CD8-positive, alpha-beta memory T cell (primary cell): ENCODE measurements around the gene ESYT2. TPM values are rescaled to one million over a fixed set of nuclear protein-coding genes. Genes with fewer than 3 reads are reported as not detected.

ENCODE experiments used
- CTCF ChIA-PET: fragments of 350-600 bp; sonication (Branson Sonifier 250); formaldehyde crosslinking; loops from one replicate; lab custom pipeline; 2021; ENCODE audit warnings: antibody characterized with exemption; lab: Charles Lee
- POLR2A ChIA-PET: fragments of 350-600 bp; sonication (Branson Sonifier 250); formaldehyde crosslinking; loops from one replicate; lab custom pipeline; 2021; ENCODE audit warnings: antibody characterized with exemption; lab: Charles Lee
- DNase-seq, 5 donors: peaks; one replicate each; pipeline versions ENCODE4 v3.0.0 to v3.0.0-alpha.2; 2020 to 2022; ENCODE audit warnings: mixed read lengths in 1 of 5
- H3K27ac ChIP-seq: one replicate; pipeline ENCODE4 v1.7.0; 2013; ENCODE audit warnings: low read depth, mild to moderate bottlenecking, low read length, moderate library complexity
- H3K27me3 ChIP-seq: 2 replicates; pipeline ENCODE4 v1.7.0; 2013; ENCODE audit warnings: low read length, mild to moderate bottlenecking; ENCODE audit not compliant: insufficient read depth, poor library complexity, severe bottlenecking
- H3K36me3 ChIP-seq: 2 replicates; pipeline ENCODE4 v1.7.0; 2013; ENCODE audit warnings: mild to moderate bottlenecking, low read length, moderate library complexity; ENCODE audit not compliant: insufficient read depth
- H3K4me1 ChIP-seq: 2 replicates; pipeline ENCODE4 v1.7.0; 2013; ENCODE audit warnings: mild to moderate bottlenecking, low read length, moderate library complexity; ENCODE audit not compliant: insufficient read depth
- H3K4me3 ChIP-seq: 2 replicates; pipeline ENCODE4 v1.7.0; 2013; ENCODE audit warnings: mild to moderate bottlenecking, low read length
- H3K9me3 ChIP-seq: 2 replicates; pipeline ENCODE4 v1.7.0; 2013; ENCODE audit warnings: mild to moderate bottlenecking, low read length
- H3K27ac Mint-ChIP-seq, 8 donors: one replicate each; pipeline ENCODE4 v1.8.0; 2020 to 2021; ENCODE audit warnings: mixed read lengths in 8 of 8, mild to moderate bottlenecking in 6 of 8, inconsistent platforms in 3 of 8, moderate library complexity in 3 of 8
- H3K27me3 Mint-ChIP-seq, 2 donors: one replicate each; pipeline ENCODE4 v1.8.0; 2020 to 2021; ENCODE audit warnings: mixed read lengths in 2 of 2, mild to moderate bottlenecking in 1 of 2, moderate library complexity in 1 of 2
- H3K36me3 Mint-ChIP-seq, 3 donors: one replicate each; pipeline ENCODE4 v1.8.0; 2020 to 2021; ENCODE audit warnings: mixed read lengths in 3 of 3, inconsistent platforms in 1 of 3, mild to moderate bottlenecking in 1 of 3
- H3K4me1 Mint-ChIP-seq, 3 donors: one replicate each; pipeline ENCODE4 v1.8.0; 2020 to 2021; ENCODE audit warnings: mixed read lengths in 3 of 3, inconsistent platforms in 1 of 3, mild to moderate bottlenecking in 1 of 3
- H3K4me3 Mint-ChIP-seq, 7 donors: one replicate each; pipeline ENCODE4 v1.8.0; 2020 to 2021; ENCODE audit warnings: mixed read lengths in 7 of 7, mild to moderate bottlenecking in 6 of 7, moderate library complexity in 4 of 7, inconsistent platforms in 2 of 7
- H3K9me3 Mint-ChIP-seq, 5 donors: one replicate each; pipeline ENCODE4 v1.8.0; 2020 to 2022; ENCODE audit warnings: mixed read lengths in 5 of 5, mild to moderate bottlenecking in 3 of 5, moderate library complexity in 2 of 5, inconsistent platforms in 1 of 5
- polyA plus RNA-seq: library from polyadenylated mRNA; unstranded; fragments of 300-500 nt; fragmentation: Illumina TruSeq; gene quantifications from one replicate; pipeline ENCODE4 v1.2.3, GENCODE V29; 2021
- total RNA-seq, 2 experiments: library from RNA; stranded (reverse); gene quantifications; one replicate each; pipeline ENCODE4 v1.2.3, GENCODE V29; 2021

Gene ESYT2
- total and polyA plus RNA-seq, 3 experiments from 2014 or later = 55.6 to 99.4 (median 56.1) TPM

DNA sequence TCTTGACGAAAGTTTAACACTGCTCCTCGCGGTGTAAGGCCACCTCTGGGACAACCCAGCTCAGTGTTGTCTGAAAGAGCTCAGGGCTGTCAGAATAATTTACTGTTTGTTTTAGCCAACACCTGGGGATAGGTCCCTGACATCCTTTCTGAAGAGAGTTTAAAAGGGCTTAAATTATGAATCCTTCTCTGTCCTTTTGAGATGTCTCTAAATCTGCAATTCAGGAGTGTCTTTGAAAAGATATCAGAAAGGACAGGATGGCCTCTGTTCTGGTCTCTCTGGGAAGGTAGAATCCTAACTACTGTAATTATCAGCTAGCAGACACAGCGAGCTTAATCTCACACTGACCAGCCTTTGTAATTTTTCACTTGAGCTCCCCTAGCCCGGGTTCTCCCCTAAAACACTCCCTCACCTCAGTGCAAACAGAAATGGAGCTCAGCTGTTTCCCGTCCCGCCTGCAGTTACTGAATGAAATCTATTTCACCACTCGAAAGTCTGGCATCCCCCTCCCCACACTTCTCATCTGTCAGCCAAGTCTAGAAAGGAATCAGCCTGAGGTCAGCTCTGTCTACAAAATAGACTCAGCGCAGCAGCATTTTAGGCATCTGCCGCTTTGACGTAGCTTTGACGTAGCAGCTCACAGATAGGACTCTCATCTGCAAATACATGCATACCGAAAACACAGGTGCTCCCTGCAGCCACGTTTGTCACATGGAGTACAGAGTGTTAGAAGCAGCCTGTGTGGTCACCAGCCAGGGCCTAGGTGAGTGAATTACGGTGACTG, 31.9 kb upstream of the ESYT2 start:
- H3K27me3 Mint-ChIP-seq = no peaks in the 10 kb centered on the region
- ChIA-PET POLR2A (no interaction called here), CTCF (interaction anchor here (1.0 kb wide), 1 partner anchor 116 kb away, joined by 3 read pairs; no protein-coding TSS in a partner anchor)
- H3K27ac Mint-ChIP-seq = peak overlapping the region in 2 of 8 donors; percentile 31 to 77
- no peak for DNase-seq
- no peaks in the 10 kb centered on the region for H3K9me3 ChIP-seq
- no peaks in the 10 kb centered on the region for H3K36me3 ChIP-seq
- no peaks in the 10 kb centered on the region for H3K9me3 Mint-ChIP-seq
- H3K27ac ChIP-seq = peak overlapping the region; percentile 87
- H3K27me3 ChIP-seq = no peaks in the 10 kb centered on the region
- H3K4me1 ChIP-seq = peaks cover 27% of the 10 kb centered on the region
- H3K4me1 Mint-ChIP-seq = peaks cover 36 to 51% (median 49%) of the 10 kb centered on the region in 3 donors
- H3K4me3 ChIP-seq = no peak overlapping the region
- peaks cover 0 to 4% (median 0%) of the 10 kb centered on the region in 3 donors for H3K36me3 Mint-ChIP-seq
- peak overlapping the region in 2 of 7 donors; percentile 51 to 84 for H3K4me3 Mint-ChIP-seq

DNA sequence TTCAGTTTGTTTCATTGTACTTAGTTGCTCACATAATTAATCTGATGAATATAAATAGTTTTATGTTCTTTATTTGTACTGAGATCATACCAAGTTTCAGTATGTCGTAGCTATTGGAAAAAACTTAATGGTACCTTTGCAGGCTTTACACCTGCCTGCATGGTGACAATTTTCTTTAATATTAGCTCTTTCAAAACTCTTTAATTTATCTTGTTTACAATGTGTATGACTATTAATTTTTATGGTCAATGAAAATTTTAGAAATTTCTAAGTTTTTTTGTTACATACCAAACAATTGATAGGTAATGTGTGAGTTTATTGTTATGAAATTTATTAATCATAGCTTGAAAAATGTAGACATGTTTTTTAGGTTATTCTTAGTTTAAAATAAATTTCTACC, 31.1 kb upstream of the ESYT2 start:
- peaks cover 39 to 54% (median 51%) of the 10 kb centered on the region in 3 donors for H3K4me1 Mint-ChIP-seq
- Histone ChIP-seq H3K4me1 (peaks cover 20% of the 10 kb centered on the region), H3K36me3 (no peaks in the 10 kb centered on the region), H3K4me3 (no peak overlapping the region), H3K27ac (peak overlapping the region; percentile 87), H3K9me3 (no peaks in the 10 kb centered on the region), H3K27me3 (no peaks in the 10 kb centered on the region)
- H3K27me3 Mint-ChIP-seq = no peaks in the 10 kb centered on the region
- CTCF ChIA-PET = interaction anchor here (1.0 kb wide), 1 partner anchor 117 kb away, joined by 3 read pairs; no protein-coding TSS in a partner anchor
- POLR2A ChIA-PET = no interaction called here
- H3K36me3 Mint-ChIP-seq = peaks cover 0 to 6% (median 0%) of the 10 kb centered on the region in 3 donors
- H3K27ac Mint-ChIP-seq = no peak overlapping the region
- H3K4me3 Mint-ChIP-seq = no peak overlapping the region
- DNase-seq = no peak
- H3K9me3 Mint-ChIP-seq = no peaks in the 10 kb centered on the region

DNA sequence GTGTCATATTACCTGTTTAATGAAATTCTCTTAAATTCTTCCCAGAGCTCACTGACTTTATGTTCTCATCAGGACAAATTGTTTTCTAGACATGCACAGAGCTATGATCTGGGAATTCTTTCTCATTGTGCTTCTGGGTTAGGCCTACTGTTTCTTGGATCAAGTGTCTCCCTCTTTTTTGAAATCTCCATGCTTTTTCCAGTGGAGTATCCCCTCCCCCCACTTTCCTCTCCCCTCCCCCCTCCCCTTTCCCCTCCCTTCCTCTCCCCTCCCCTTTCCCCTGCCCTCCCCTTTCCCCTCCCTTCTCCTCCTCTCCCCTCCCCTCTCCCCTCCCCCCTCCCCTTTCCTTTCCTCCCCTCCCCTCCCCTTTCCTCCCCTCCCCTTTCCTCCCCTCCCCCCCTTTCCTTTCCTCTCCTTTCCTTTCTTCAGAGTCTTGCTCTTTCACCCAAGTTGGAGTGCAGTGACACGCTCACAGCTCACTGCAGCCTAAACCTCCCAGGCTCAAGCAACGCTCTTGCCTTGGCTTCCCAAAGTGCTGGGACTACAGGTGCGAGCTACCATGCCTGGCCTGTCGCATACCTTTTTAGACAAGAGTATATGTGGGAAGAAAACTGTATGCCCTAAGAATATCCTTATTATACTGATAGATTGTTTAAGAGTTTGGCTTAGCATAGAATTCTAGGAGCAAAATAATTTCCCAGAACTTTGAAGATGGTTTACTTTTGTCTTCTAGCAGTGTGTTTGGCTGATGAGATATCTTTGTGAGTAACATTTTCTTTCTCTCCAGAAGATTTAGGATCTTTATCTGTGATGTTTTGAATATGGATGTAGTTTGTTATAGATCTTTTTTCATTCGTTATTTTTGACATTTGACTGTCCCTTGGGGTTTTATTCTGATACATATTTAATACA, 29.5 kb upstream of the ESYT2 start:
- Mint-ChIP-seq H3K27me3 (no peaks in the 10 kb centered on the region), H3K27ac (peak overlapping the region in 6 of 8 donors; percentile 5 to 86 (median 58)), H3K4me3 (peak overlapping the region in 4 of 7 donors; percentile 41 to 84 (median 68)), H3K4me1 (peaks cover 27 to 45% (median 40%) of the 10 kb centered on the region in 3 donors), H3K9me3 (no peaks in the 10 kb centered on the region), H3K36me3 (peaks cover 0 to 6% (median 0%) of the 10 kb centered on the region in 3 donors)
- Histone ChIP-seq H3K27ac (peak overlapping the region; percentile 87), H3K27me3 (no peaks in the 10 kb centered on the region), H3K4me3 (no peak overlapping the region), H3K36me3 (no peaks in the 10 kb centered on the region), H3K9me3 (no peaks in the 10 kb centered on the region), H3K4me1 (peaks cover 10% of the 10 kb centered on the region)
- ChIA-PET CTCF (interaction anchor here (1.3 kb wide), 1 partner anchor 29 kb away, joined by 4 read pairs; the partner anchor contains the start of gene ESYT2), POLR2A (no interaction called here)
- no peak for DNase-seq

DNA sequence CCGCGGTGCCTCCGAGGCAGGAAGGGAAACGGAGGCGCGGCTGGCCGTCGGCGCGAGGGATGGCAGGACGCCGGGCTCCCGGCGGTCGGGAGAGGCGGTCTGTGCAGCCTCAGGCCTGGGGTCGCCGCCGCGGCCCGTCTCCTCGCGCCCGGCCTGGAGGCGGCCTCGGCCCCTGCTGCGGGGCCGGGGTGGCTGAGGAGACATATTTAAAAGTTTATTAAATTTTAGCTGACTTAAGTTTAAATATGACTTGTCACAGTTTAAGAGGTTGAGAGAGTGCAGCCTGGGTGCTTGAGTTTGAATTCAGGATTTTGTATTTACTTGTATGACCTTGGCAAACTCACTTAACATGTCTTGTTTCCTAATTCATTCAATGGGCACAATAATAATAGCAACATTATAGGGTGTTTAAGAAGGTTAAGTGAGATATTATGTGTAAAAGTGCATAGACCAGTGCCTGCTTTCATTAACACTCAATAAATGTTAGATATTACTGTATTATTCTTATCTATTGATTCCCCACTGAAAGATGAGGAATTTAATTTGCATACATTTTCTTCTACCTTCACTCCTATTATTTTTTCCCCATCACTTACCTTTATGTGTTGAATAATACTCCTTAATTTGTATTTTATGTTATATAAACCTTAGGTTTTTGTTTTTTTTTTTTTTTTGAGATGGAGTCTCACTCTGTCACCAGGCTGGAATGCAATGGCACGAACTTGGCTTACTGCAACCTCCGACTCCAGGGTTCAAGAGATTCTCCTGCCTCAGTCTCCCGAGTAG, 27.8 kb upstream of the ESYT2 start:
- H3K9me3 Mint-ChIP-seq = no peaks in the 10 kb centered on the region
- Histone ChIP-seq H3K4me3 (peak overlapping the region; percentile 85), H3K4me1 (peaks cover 6% of the 10 kb centered on the region), H3K27ac (peak overlapping the region; percentile 72), H3K27me3 (no peaks in the 10 kb centered on the region), H3K9me3 (no peaks in the 10 kb centered on the region), H3K36me3 (no peaks in the 10 kb centered on the region)
- peak overlapping the region; percentile 29 to 86 (median 78) for H3K27ac Mint-ChIP-seq
- DNase-seq = no peak
- H3K36me3 Mint-ChIP-seq = peaks cover 0 to 6% (median 0%) of the 10 kb centered on the region in 3 donors
- ChIA-PET POLR2A (interaction anchor here (1.5 kb wide), 1 partner anchor 30 kb away, joined by 3 read pairs; no protein-coding TSS in a partner anchor), CTCF (interaction anchor here (1.4 kb wide), 1 partner anchor 28 kb away, joined by 5 read pairs; the partner anchor contains the start of gene ESYT2)
- no peaks in the 10 kb centered on the region for H3K27me3 Mint-ChIP-seq
- peaks cover 21 to 33% (median 28%) of the 10 kb centered on the region in 3 donors for H3K4me1 Mint-ChIP-seq
- peak overlapping the region; percentile 69 to 98 (median 96) for H3K4me3 Mint-ChIP-seq

DNA sequence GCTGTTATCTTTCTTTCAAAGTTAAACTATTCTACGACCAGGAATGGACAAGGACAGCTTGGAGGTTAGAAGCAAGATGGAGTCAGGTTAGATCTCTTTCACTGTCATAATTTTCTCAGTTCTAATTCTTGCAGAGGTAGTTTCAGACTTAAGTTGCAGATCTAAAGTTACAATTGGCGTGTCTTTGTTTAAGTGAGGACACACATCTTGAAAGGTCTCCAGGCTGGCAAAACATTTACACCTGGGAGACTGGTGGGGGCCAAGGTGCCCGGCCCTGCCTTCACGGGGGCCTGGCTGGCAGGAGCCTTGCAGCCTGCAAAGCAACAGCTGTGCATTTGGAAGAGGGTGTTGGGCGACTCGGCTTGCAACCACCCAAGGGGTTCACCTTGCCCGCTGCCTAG, 25.4 kb upstream of the ESYT2 start:
- H3K4me1 Mint-ChIP-seq = peaks cover 18 to 30% (median 26%) of the 10 kb centered on the region in 3 donors
- Histone ChIP-seq H3K9me3 (no peaks in the 10 kb centered on the region), H3K27me3 (no peaks in the 10 kb centered on the region), H3K36me3 (no peaks in the 10 kb centered on the region), H3K27ac (no peak overlapping the region), H3K4me3 (no peak overlapping the region), H3K4me1 (peaks cover 6% of the 10 kb centered on the region)
- POLR2A ChIA-PET = no interaction called here
- H3K4me3 Mint-ChIP-seq = peak overlapping the region in 6 of 7 donors; percentile 55 to 96 (median 72)
- CTCF ChIA-PET = no interaction called here
- peak overlapping the region in 2 of 8 donors; percentile 74 to 85 for H3K27ac Mint-ChIP-seq
- no peak for DNase-seq
- H3K36me3 Mint-ChIP-seq = peaks cover 0 to 6% (median 0%) of the 10 kb centered on the region in 3 donors
- H3K27me3 Mint-ChIP-seq = no peaks in the 10 kb centered on the region
- no peaks in the 10 kb centered on the region for H3K9me3 Mint-ChIP-seq

DNA sequence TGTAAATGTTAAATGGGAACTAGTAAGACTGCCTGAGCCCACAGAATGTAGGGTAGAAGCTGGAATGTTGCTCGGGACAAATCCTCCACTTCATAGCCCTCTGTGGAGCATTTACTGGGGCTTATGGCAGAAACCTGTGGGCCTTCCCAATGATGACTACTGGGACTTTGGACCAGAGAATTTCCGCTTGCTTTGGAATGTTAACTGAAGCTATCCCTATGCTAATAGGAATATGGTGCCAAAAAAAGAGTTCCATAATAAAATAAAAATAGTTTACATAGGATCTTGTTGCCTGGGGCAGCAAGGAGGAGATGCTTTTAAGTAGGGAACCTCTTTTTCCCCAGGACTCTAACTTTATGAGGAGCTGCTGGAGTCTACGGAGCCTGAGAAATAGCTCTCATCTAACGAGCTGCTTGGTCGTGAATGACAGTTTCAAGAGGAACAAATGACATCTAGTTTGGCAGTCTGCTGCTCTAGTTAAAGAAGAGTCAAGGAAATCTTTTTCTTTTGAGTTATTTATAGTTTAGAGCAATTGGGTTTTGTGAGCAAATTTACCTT, 21.3 kb upstream of the ESYT2 start:
- no peak overlapping the region for H3K27ac Mint-ChIP-seq
- no peak for DNase-seq
- no peaks in the 10 kb centered on the region for H3K9me3 Mint-ChIP-seq
- no peaks in the 10 kb centered on the region for H3K27me3 ChIP-seq
- H3K4me1 Mint-ChIP-seq = peaks cover 17 to 27% (median 23%) of the 10 kb centered on the region in 3 donors
- ChIA-PET POLR2A (no interaction called here), CTCF (no interaction called here)
- H3K36me3 Mint-ChIP-seq = no peaks in the 10 kb centered on the region
- H3K36me3 ChIP-seq = no peaks in the 10 kb centered on the region
- H3K9me3 ChIP-seq = no peaks in the 10 kb centered on the region
- H3K4me1 ChIP-seq = peaks cover 18% of the 10 kb centered on the region
- H3K4me3 ChIP-seq = no peak overlapping the region
- H3K27ac ChIP-seq = no peak overlapping the region
- H3K27me3 Mint-ChIP-seq = no peaks in the 10 kb centered on the region
- H3K4me3 Mint-ChIP-seq = no peak overlapping the region
